Measurements from ENCODE around the gene DCD. TPM values are rescaled to one million over a fixed set of nuclear protein-coding genes. Genes with fewer than 3 reads are reported as not detected.
A peak's percentile ranks its signal among the peaks of the same experiment; 100 is the strongest.

Gene DCD
- total RNA-seq, 1 donor from 2014 or later: not detected

GRCh38 chr12:54663603-54664002 lies 15.4 kb upstream of the DCD start:
- no peaks in the 10 kb centered on the region for H3K36me3 Mint-ChIP-seq (ENCODE audit: unreplicated experiment)
- no peaks in the 10 kb centered on the region for H3K27me3 Mint-ChIP-seq (ENCODE audit: unreplicated experiment)
- no peak for TF ChIP-seq CTCF (IDR thresholded peaks at IDR 0.05; ENCODE audit: partially characterized antibody, unreplicated experiment)
- H3K9me3 Mint-ChIP-seq (ENCODE audit: unreplicated experiment): peaks cover 4% of the 10 kb centered on the region
- no peak overlapping the region for H3K4me3 Mint-ChIP-seq (ENCODE audit: unreplicated experiment)
- no peaks in the 10 kb centered on the region for H3K4me1 Mint-ChIP-seq (ENCODE audit: low read depth, unreplicated experiment)
- DNase-seq: no peak
- H3K27ac Mint-ChIP-seq (ENCODE audit: unreplicated experiment): no peak overlapping the region

GRCh38 chr12:54662026-54662425 lies 13.9 kb upstream of the DCD start:
- Mint-ChIP-seq H3K27me3 (ENCODE audit: unreplicated experiment) (peaks cover 2% of the 10 kb centered on the region), H3K36me3 (ENCODE audit: unreplicated experiment) (no peaks in the 10 kb centered on the region), H3K27ac (ENCODE audit: unreplicated experiment) (no peak overlapping the region), H3K9me3 (ENCODE audit: unreplicated experiment) (peaks cover 4% of the 10 kb centered on the region), H3K4me1 (ENCODE audit: low read depth, unreplicated experiment) (peaks cover 1% of the 10 kb centered on the region), H3K4me3 (ENCODE audit: unreplicated experiment) (no peak overlapping the region)
- TF ChIP-seq CTCF (IDR thresholded peaks at IDR 0.05; ENCODE audit: partially characterized antibody, unreplicated experiment): no peak
- DNase-seq: no peak

- Mint-ChIP-seq H3K9me3 (ENCODE audit: unreplicated experiment) (peaks cover 4% of the 10 kb centered on the region), H3K4me1 (ENCODE audit: low read depth, unreplicated experiment) (peaks cover 5% of the 10 kb centered on the region), H3K36me3 (ENCODE audit: unreplicated experiment) (no peaks in the 10 kb centered on the region), H3K27ac (ENCODE audit: unreplicated experiment) (no peak overlapping the region), H3K27me3 (ENCODE audit: unreplicated experiment) (peaks cover 2% of the 10 kb centered on the region), H3K4me3 (ENCODE audit: unreplicated experiment) (no peak overlapping the region)
- no peak for TF ChIP-seq CTCF (IDR thresholded peaks at IDR 0.05; ENCODE audit: partially characterized antibody, unreplicated experiment)
- DNase-seq: no peak
Measured at GRCh38 chr12:54661048-54661447, 12.9 kb upstream of the DCD start.

GRCh38 chr12:54660320-54660962 lies 12.3 kb upstream of the DCD start:
- peaks cover 4% of the 10 kb centered on the region for H3K9me3 Mint-ChIP-seq (ENCODE audit: unreplicated experiment)
- no peak overlapping the region for H3K27ac Mint-ChIP-seq (ENCODE audit: unreplicated experiment)
- peaks cover 2% of the 10 kb centered on the region for H3K27me3 Mint-ChIP-seq (ENCODE audit: unreplicated experiment)
- DNase-seq: no peak
- TF ChIP-seq CTCF (IDR thresholded peaks at IDR 0.05; ENCODE audit: partially characterized antibody, unreplicated experiment): no peak
- no peaks in the 10 kb centered on the region for H3K36me3 Mint-ChIP-seq (ENCODE audit: unreplicated experiment)
- H3K4me1 Mint-ChIP-seq (ENCODE audit: low read depth, unreplicated experiment): peaks cover 6% of the 10 kb centered on the region
- no peak overlapping the region for H3K4me3 Mint-ChIP-seq (ENCODE audit: unreplicated experiment)

- H3K4me3 Mint-ChIP-seq (ENCODE audit: unreplicated experiment): no peak overlapping the region
- H3K27ac Mint-ChIP-seq (ENCODE audit: unreplicated experiment): peak overlapping the region; percentile 40
- peaks cover 9% of the 10 kb centered on the region for H3K4me1 Mint-ChIP-seq (ENCODE audit: low read depth, unreplicated experiment)
- no peaks in the 10 kb centered on the region for H3K36me3 Mint-ChIP-seq (ENCODE audit: unreplicated experiment)
- peak; percentile 69 for DNase-seq
- H3K27me3 Mint-ChIP-seq (ENCODE audit: unreplicated experiment): peaks cover 2% of the 10 kb centered on the region
- peaks cover 5% of the 10 kb centered on the region for H3K9me3 Mint-ChIP-seq (ENCODE audit: unreplicated experiment)
- TF ChIP-seq CTCF (IDR thresholded peaks at IDR 0.05; ENCODE audit: partially characterized antibody, unreplicated experiment): peak; percentile 50
Measured at GRCh38 chr12:54658306-54659264, 10.4 kb upstream of the DCD start.

Data from glutamatergic neuron (in vitro differentiated cells).